ENCODE results near the gene PATZ1.

GRCh38 chr22:31340360-31340759 is 5.8 kb downstream of the PATZ1 start:
- TF ChIP-seq SP2 (tag by site-specific recombination; IDR thresholded peaks at IDR 0.05) (no peak), CTCF (tag by site-specific recombination; IDR thresholded peaks at IDR 0.05) (no peak), ZNF184 (tag by site-specific recombination; IDR thresholded peaks at IDR 0.05) (no peak), ZNF488 (tag by site-specific recombination; IDR thresholded peaks at IDR 0.05) (no peak), GLI4 (tag by site-specific recombination; IDR thresholded peaks at IDR 0.05) (no peak), ZNF549 (tag by site-specific recombination; IDR thresholded peaks at IDR 0.05) (no peak), TRIM28 (IDR thresholded peaks at IDR 0.05; ENCODE audit: borderline replicate concordance, low read length) (no peak), ZSCAN30 (tag by site-specific recombination; IDR thresholded peaks at IDR 0.05) (no peak), ZNF138 (tag by site-specific recombination; IDR thresholded peaks at IDR 0.05; ENCODE audit: borderline replicate concordance) (no peak), YY1 (tag by site-specific recombination; IDR thresholded peaks at IDR 0.05) (no peak)
